ENCODE data around the gene KIAA1217. TPM values are rescaled to one million over a fixed set of nuclear protein-coding genes. Genes with fewer than 3 reads are reported as not detected.

Gene KIAA1217
- total and polyA plus RNA-seq, 2 of the 8 experiments (the other 6 are each of a cell fraction or from before 2014, with no cell fraction given): 4.5 to 15.6 TPM

DNA sequence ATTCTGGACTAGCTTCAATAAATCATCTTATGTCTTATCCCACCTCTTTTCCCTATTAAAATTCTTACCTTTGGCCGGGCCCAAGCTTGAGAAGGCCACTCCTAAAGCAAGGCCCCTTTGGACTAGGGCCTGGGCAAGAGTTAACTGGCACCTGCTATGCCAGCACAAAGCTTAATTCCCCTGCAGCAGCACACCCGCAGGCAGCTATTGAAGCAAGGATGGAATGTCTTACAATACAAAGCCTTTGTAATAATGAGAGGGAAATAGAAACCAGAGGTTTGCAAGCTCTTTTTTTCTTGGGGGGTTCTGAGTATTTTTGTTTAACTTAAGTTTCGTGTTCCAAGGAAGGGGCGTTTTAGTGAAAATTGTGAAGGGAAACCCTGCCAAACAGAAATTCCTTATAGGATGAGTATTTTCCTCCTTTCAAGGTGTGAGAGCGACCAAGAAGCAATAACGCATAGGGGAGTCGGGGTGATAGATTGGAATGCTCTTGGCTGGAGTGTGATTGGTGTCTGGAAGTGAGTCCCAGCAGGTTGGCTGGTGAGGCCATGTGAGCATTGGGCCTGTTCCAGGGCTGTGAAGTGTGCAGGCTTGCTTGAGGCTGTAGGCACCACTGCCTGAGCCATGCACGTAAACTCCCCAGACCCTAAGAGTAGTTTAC is 148.5 kb downstream of the KIAA1217 start (continued):
- TF ChIP-seq KDM4A (IDR thresholded peaks at IDR 0.05; ENCODE audit: low read depth, low read length, severe bottlenecking): no peak
- peak; percentile 74; the same call in 1 of the 2 replicates for TF ChIP-seq TCF12 (IDR thresholded peaks at IDR 0.05; ENCODE audit: low read depth, low read length)
- TF ChIP-seq CBX5 (IDR thresholded peaks at IDR 0.05; ENCODE audit: low read depth, low read length): no peak
- TF ChIP-seq E2F6 (IDR thresholded peaks at IDR 0.05): peak; percentile 55; the same call in 1 of the 2 replicates
- TF ChIP-seq SIRT6 (IDR thresholded peaks at IDR 0.05; ENCODE audit: low read length): no peak
- no peak for TF ChIP-seq EZH2 (IDR thresholded peaks at IDR 0.05; ENCODE audit: low read depth, low read length, severe bottlenecking)
- TF ChIP-seq SIN3A (conservative IDR thresholded peaks at IDR 0.05 in 1 of 2, IDR thresholded peaks at IDR 0.05 in 1 of 2; ENCODE audit: low read depth in 1 of 2, low read length in 2 of 2): no peak
- no peak for TF ChIP-seq CTBP2 (IDR thresholded peaks at IDR 0.05; ENCODE audit: borderline replicate concordance, insufficient read depth, insufficient read length, low read length)
- no peak for TF ChIP-seq GABPA (IDR thresholded peaks at IDR 0.05; ENCODE audit: borderline replicate concordance, insufficient read depth, low read length)
- TF ChIP-seq, protein P1, sequence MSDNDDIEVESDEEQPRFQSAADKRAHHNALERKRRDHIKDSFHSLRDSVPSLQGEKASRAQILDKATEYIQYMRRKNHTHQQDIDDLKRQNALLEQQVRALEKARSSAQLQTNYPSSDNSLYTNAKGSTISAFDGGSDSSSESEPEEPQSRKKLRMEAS (IDR thresholded peaks at IDR 0.05): peak; percentile 72; the same call in 1 of the 2 replicates
- no peak for TF ChIP-seq SRF (IDR thresholded peaks at IDR 0.05; ENCODE audit: low read depth, low read length)
- TF ChIP-seq ASH2L (IDR thresholded peaks at IDR 0.05; ENCODE audit: low read length): no peak
- peak; percentile 66; the same call in 1 of the 2 replicates for TF ChIP-seq YY1 (IDR thresholded peaks at IDR 0.05; ENCODE audit: low read depth, low read length)
- no peak for TF ChIP-seq BCL11A (IDR thresholded peaks at IDR 0.05; ENCODE audit: low read depth in 2 of 2, low read length in 2 of 2)
- TF ChIP-seq NANOG (IDR thresholded peaks at IDR 0.05; ENCODE audit: insufficient read depth, low read depth, low read length, poor library complexity, severe bottlenecking): peak; percentile 31
- TF ChIP-seq ZNF274 (IDR thresholded peaks at IDR 0.05; ENCODE audit: borderline replicate concordance, extremely low read depth, low read length): no peak
- no peak for TF ChIP-seq CTCF (IDR thresholded peaks at IDR 0.05; ENCODE audit: control extremely low read depth in 1 of 3, insufficient read depth in 1 of 3, low read depth in 1 of 3, low read length in 3 of 3)
- no peak for TF ChIP-seq BACH1 (IDR thresholded peaks at IDR 0.05; ENCODE audit: low read length)
- TF ChIP-seq KDM1A (IDR thresholded peaks at IDR 0.05; ENCODE audit: borderline replicate concordance, low read length): no peak

Measured in H1 (cell line).